Activated T-cell treated with anti-CD3 and anti-CD28 coated beads, Interleukin-2, amount 50 U/mL, for 1 hour (primary cell): ENCODE measurements around the gene OSTM1.

ENCODE experiments used
- DNase-seq: peaks from one replicate; pipeline ENCODE4 v3.0.0-alpha.2; 2020

The OSTM1 gene

DNA sequence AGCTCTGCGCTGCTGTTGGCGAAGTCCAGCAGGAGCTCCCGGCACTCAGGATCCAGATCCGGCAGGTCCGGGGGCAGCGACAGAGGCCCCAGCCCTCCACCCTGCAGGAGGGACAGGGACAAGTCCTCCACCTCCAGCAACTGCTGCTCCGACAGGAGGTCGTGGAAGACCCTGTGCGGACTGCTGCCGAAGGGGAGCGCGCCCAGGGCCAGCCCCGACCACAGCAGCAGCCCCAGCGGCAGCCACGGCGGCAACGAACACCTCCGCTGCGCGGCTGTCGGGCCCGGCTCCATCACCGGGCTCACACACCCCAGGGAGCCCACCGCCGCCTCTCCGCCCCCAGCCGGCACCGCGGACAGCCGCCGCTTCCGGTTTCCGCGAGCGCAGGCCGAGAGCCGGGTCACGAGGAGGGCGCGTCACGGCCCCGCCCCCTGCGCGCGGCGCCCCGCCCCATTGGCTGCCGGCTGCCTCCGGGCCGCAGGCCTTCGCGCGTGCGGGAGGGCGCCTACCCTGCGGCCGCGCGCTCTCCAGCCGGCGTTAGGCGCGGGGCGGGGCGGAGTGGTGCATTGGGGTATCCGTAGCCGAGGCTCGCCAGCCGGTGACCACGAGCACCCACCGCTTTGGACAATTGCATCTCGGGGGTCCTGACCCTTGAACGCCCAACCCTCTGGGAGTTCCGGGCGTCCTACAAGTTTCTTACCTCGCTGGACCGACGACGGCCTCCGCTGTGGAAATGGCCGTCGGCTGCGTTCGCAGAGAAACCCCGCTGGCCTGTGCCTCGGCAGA is at the start of gene OSTM1:
Gene OSTM1 (minus strand): TSS at position 383 of the 786 bp plus-strand sequence. CDS start 90 bp downstream, at position 293.
- peak; percentile 97 for DNase-seq

DNA sequence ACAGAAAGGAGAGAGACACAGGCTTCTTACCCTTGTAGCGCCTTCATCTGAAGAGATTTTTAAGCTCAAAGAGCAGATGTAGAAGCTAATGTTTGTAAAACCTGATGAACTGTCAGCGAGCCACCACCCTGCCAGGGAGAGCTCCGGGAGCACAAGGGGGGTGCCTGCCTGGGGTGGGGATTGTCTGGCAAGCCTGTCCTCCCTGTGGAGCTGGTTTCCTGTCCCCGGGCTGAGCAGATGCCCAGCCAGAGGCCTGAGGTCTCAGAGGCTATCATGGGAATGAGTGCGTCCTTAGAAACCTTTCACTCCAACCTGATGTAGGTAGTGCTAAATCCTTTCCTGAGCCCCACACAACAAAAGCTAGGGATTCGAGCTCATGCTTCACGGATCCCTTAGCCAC is 49.4 kb upstream of the OSTM1 start:
- no peak for DNase-seq

GRCh38 chr6:108123481-108123929 is 49.0 kb upstream of the OSTM1 start:
- DNase-seq, result no peak

GRCh38 chr6:108121612-108122011 is 47.1 kb upstream of the OSTM1 start:
- DNase-seq, result no peak

DNA sequence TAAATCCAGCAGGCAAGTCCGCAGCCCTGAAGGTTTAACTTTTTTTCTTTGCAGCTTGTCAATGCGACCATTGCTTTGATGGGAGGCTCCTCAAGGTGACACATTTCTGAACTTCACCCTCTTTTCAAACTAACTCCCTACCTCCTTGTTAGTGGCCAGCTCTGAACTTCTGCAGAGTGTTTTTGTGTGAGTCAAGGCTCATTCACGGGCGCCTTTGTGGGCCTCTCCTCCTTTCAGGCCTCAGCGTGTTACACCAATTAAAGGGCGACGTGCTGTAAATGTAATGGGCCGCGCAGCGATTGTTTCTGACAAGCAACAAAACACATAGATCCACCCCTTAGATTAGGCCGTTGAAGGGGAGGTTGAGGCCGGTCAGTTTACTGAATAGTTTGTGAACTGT is 45.8 kb upstream of the OSTM1 start:
- DNase-seq, result no peak

GRCh38 chr6:108119769-108120141 is 45.2 kb upstream of the OSTM1 start:
- DNase-seq, result no peak

DNA sequence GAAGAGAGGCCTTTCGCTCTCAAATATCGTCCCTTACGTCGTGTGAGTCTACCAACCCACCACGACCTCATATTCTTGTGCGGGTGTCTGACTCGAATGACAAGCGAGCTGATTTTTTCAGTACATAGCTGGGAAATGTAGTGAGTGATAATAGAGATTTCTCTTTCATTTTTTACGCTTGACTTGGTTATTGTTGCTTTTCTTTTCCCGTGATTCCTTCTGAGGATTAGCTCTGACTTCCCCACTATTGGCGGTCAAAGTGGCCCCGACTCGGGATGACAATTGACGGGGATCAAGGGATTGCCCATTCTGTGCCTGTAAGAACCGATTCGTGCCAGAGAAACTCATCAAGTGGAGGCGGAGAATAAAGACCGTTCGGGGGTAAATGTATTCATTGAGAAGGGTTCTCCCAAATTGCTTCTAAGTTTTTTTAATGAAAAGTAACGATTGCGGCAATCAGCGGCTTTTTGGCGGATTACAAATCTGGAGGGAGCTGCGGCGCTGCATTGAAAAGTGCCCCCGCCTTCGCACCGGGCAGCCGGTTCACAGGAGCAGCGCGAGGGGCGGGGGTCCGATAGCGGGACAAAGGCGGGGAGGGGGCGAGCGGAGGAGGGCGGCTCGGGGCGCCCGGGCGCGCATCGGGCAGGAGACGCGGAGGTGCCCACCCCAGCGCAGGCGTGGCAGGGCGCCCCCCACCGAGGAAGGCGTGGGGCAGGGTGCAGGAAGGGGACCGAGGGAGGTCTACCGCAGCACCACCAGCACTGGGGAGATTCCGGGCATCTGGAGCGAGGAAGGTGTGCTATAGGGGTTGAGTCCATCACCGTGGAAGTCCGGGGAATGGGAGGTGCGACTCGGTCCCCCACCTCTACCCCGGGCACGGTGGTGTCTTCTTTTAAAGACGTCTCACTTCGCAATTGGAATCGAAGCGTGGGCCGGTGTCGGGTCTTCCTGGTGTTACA is 44.5 kb upstream of the OSTM1 start:
- peak; percentile 24 for DNase-seq

GRCh38 chr6:108118359-108118724 is 43.8 kb upstream of the OSTM1 start:
- DNase-seq, result no peak

- peak; percentile 32 for DNase-seq
Observed at GRCh38 chr6:108117427-108118358, 43.2 kb upstream of the OSTM1 start.

DNA sequence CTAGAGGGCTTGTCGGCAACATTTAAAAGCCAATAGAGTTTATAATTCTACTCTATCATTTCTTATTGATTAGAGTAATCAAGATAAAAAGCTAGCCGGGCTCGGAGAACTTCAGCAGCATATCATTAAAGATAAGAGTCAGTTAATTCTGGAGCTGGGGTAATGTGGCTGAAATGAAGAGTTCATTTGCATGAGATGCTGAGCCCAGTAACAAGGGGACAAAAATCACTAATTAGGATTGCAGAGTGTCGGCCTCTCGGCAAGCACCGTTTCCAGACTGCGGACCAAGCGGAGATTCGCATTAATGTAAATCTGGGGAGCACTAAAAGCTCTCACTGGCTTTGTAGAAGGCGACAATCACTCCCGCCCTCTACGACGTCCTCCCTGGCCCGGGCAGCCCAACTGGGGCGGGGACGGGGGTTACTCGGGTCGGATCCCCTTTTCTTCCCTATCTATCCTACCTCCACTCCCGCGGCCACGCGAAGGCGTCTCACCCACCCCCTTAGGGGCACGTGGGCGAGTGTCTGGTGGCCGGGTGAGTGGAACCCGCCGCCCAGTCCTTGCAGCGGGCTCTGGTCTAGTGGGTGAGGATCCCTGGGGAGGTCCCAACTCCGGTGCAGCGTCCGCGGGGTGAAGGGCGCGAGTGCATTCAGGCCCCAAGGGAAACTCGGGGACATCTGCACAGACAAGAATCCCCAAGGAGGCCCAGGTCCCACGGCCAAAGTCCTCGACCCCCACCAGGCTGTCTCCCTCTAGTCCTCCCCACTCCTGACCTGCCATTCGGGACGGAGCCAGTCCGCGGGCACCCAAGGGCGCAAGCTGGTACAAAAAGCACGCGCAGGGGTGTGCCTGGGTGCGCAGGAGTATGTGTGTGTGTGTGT is 42.2 kb upstream of the OSTM1 start:
- peak; percentile 21 for DNase-seq

DNA sequence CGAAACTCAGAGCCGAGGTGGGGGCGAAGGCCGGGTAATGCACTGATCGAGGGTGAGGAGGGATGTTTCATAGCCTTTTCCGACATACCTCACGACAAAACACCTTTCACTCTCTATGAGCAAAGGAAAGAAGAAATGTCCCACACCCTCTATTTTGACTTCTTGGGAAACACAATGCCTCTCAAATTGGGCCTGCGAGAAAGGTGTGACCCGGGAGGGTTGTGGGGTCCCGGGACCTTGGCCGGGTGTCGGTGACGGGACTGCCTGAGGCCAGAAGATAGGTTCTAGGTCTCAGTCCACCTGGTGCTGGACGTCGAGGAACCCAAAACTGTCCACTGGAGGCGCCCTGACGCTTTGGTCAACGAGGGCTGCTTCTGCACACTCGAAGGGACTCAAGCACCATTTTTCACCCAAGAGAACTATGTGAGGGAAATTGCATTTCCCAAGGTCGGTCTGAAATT is 41.1 kb upstream of the OSTM1 start:
- no peak for DNase-seq

- DNase-seq, result peak; percentile 43
Observed at GRCh38 chr6:108114841-108115597, 40.5 kb upstream of the OSTM1 start.

DNA sequence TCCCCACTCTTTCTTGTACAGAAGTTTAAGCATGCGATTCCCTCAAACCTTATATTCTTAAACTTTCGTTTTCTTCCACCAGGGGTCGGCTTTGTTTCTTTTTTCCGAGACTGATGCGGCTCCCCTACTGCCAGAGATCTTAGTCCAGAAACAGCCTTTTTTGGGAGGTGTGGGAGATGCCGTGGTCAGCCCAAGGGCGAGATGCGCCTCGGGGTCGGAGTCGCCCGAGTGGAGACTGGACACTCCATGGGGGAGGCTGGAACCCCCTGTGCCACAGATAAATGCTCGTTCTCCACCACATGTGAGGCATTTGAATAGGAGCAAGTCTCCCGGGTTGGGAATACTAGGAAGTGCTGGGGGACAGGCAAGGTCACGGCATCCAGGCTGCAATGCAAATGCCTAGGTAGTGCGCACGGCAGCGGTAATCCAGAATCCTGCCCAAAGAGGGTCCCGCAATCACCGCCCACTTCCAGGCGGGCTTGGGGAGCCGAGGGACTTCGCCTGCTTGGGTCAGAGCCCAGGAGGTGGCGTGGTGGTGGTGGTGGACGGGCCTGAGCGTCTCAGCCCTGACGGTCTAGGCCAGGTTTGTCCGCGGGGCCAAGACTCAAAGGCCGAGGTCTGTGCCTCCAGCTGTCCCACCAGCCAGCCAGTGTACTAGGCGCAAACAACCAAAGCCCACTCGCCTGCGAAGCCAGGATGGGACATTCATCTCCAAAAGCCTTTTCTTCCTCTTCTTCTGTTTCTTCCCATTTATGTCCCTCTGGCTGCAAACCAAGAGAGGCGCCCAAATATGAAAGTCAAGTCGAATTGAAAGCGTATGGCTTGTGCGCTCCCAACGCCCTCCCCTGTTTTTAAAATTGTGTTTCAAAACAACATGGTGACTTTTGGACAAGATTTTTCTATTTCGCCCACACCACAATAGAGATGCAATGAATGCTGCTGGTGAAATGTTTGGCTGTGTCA is 39.3 kb upstream of the OSTM1 start:
- peak; percentile 21 for DNase-seq

- no peak for DNase-seq
Observed at GRCh38 chr6:108108374-108108773, 33.8 kb upstream of the OSTM1 start.

DNA sequence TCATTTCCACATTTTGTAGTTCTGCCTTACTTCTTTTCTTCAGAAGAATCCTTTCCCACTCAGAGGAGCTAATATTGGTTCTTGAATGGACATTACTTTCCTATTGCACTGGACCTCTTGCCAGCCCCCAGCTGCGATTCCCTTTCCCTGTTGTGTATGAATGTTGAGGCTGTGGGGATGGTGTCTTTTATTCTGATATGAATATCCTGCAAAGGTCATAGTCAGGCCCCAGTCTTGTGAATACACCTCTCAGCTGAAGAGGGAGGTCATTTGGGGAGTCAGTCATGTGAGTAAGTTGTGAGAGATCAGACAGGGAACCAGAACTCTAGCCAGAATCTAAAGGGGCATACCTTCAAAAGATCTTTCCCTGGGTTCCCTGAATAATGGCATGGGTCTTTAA is 32.6 kb upstream of the OSTM1 start:
- no peak for DNase-seq

DNA sequence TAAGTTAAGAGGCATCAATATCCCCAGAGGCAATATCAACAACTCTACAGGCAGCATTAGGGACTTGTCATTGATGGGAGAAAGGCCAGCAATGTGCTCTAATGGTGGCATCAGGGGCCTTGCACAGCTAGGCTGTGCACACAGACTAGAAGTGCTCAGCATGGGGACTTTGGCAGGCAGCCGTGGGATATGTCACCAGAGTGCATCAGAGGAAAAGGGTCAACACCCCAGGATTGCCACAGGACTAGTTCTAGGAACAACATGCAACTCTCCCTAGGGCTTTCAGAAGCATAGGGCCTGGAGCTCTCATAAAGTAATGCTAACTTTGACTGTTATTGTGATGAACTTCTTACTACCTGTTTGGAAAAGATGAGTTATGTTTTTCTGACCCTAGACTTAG is 32.2 kb upstream of the OSTM1 start:
- DNase-seq, result no peak

GRCh38 chr6:108106261-108106660 is 31.7 kb upstream of the OSTM1 start:
- DNase-seq, result no peak

GRCh38 chr6:108105571-108105970 is 31.0 kb upstream of the OSTM1 start:
- DNase-seq, result no peak

DNA sequence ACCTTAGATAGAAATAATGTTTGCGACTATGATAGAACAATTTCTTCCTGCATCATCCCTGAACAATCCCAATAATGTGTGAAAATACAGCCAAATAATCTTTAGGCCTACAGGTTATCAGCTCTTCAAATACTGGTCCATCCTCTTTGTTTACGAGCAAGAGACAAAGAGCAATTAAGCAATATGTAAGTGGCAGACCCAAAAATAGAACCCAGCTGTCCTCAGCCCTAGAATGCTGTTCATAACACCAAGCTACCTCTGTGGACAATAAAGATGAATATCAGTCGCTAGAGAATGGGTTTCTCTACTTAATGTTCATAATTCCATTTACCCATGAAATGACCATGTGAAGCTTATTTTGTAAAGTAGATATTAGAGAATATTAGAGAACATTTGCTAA is 28.4 kb upstream of the OSTM1 start:
- DNase-seq, result no peak

- DNase-seq, result no peak
Observed at GRCh38 chr6:108100003-108100402, 25.5 kb upstream of the OSTM1 start.
